ENCODE measurements around the gene TBX15.

The TBX15 gene

GRCh38 chr1:118992237-118992825 lies 4.2 kb upstream of the TBX15 start:
- H4K20me1 ChIP-seq (ENCODE audit: insufficient read depth): no peaks in the 10 kb centered on the region
- H3K4me1 ChIP-seq (ENCODE audit: low read depth, poor library complexity, severe bottlenecking): no peaks in the 10 kb centered on the region
- no peak overlapping the region for H3K27ac ChIP-seq
- no peaks in the 10 kb centered on the region for H3K27me3 ChIP-seq (ENCODE audit: insufficient read depth, low read depth)
- no peak overlapping the region for H3K4me2 ChIP-seq
- no peak for TF ChIP-seq CTCF (conservative IDR thresholded peaks at IDR 0.05; ENCODE audit: low read depth, low read length)
- H3K79me2 ChIP-seq (ENCODE audit: insufficient read depth, low read depth): no peaks in the 10 kb centered on the region
- H3K36me3 ChIP-seq (ENCODE audit: insufficient read depth): no peaks in the 10 kb centered on the region
- H2AFZ ChIP-seq (ENCODE audit: low read depth): no peak overlapping the region
- H3K9ac ChIP-seq: no peak overlapping the region
- no peak overlapping the region for H3K4me3 ChIP-seq (IDR thresholded peaks at IDR 0.05; ENCODE audit: insufficient read depth, low read depth, low read length)

DNA sequence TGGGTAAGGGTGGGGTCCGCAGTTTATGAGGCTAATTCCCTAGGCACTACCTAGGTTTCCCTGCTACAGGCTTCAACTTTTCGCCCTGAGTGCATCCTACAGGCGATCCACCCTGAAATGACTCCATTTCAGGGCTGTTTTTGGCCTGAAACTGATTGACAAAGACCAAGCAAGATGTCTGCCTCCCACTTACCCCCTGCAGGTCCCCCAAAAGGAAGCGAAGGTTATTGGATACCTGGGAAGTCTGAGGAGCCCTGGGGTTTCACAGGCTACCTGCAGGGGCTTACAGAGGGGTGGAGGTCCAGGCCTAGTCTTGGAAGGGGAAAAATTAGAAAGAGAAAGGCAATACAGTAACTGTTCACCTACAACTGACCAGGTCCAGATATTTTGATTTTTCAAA lies 3.3 kb upstream of the TBX15 start:
- Histone ChIP-seq H4K20me1 (ENCODE audit: insufficient read depth) (no peaks in the 10 kb centered on the region), H3K36me3 (ENCODE audit: insufficient read depth) (no peaks in the 10 kb centered on the region), H3K4me3 (IDR thresholded peaks at IDR 0.05; ENCODE audit: insufficient read depth, low read depth, low read length) (no peak overlapping the region), H3K9ac (no peak overlapping the region), H3K4me1 (ENCODE audit: low read depth, poor library complexity, severe bottlenecking) (no peaks in the 10 kb centered on the region), H3K4me2 (no peak overlapping the region), H3K27me3 (ENCODE audit: insufficient read depth, low read depth) (no peaks in the 10 kb centered on the region), H2AFZ (ENCODE audit: low read depth) (no peak overlapping the region), H3K79me2 (ENCODE audit: insufficient read depth, low read depth) (no peaks in the 10 kb centered on the region), H3K27ac (no peak overlapping the region)
- no peak for TF ChIP-seq CTCF (conservative IDR thresholded peaks at IDR 0.05; ENCODE audit: low read depth, low read length)

DNA sequence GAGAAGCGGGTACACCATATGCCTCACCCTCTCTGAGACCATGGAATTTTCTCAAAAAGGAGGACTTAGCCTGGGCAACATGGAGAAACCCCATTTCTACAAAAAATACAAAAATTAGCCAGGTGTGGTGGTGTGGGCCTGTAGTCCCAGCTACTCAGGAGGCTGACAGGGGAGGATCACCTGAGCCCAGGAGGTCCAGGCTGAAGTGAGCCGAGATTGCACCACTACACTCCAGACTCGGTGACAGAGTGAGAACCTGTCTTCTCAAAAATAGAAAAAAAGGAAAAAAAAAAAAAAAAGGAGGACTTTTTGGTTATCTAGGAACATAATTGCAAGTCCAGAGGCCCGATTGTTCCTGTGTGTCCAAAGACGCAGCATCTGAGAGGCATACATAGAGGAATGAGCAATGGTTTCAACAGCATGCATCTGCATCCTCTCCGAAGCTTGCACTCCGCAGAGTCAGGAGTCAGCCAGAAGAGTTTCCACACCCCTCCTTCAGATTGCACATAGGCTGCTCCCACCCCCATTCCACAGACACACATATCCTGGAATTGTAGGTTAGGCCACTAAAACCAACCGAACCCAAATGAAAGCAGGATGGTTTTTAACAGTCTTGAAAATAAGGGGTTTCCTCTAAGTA lies 2.5 kb upstream of the TBX15 start:
- Histone ChIP-seq H3K4me2 (no peak overlapping the region), H2AFZ (ENCODE audit: low read depth) (no peak overlapping the region), H3K27me3 (ENCODE audit: insufficient read depth, low read depth) (no peaks in the 10 kb centered on the region), H3K9ac (no peak overlapping the region), H3K36me3 (ENCODE audit: insufficient read depth) (no peaks in the 10 kb centered on the region), H3K4me3 (IDR thresholded peaks at IDR 0.05; ENCODE audit: insufficient read depth, low read depth, low read length) (no peak overlapping the region), H3K27ac (no peak overlapping the region), H3K4me1 (ENCODE audit: low read depth, poor library complexity, severe bottlenecking) (no peaks in the 10 kb centered on the region), H3K79me2 (ENCODE audit: insufficient read depth, low read depth) (no peaks in the 10 kb centered on the region), H4K20me1 (ENCODE audit: insufficient read depth) (no peaks in the 10 kb centered on the region)
- no peak for TF ChIP-seq CTCF (conservative IDR thresholded peaks at IDR 0.05; ENCODE audit: low read depth, low read length)

- Histone ChIP-seq H3K27ac (no peak overlapping the region), H2AFZ (ENCODE audit: low read depth) (no peak overlapping the region), H3K79me2 (ENCODE audit: insufficient read depth, low read depth) (no peaks in the 10 kb centered on the region), H3K36me3 (ENCODE audit: insufficient read depth) (no peaks in the 10 kb centered on the region), H3K4me3 (IDR thresholded peaks at IDR 0.05; ENCODE audit: insufficient read depth, low read depth, low read length) (no peak overlapping the region), H3K27me3 (ENCODE audit: insufficient read depth, low read depth) (no peaks in the 10 kb centered on the region), H3K4me2 (no peak overlapping the region), H3K4me1 (ENCODE audit: low read depth, poor library complexity, severe bottlenecking) (no peaks in the 10 kb centered on the region), H3K9ac (no peak overlapping the region), H4K20me1 (ENCODE audit: insufficient read depth) (no peaks in the 10 kb centered on the region)
- TF ChIP-seq CTCF (conservative IDR thresholded peaks at IDR 0.05; ENCODE audit: low read depth, low read length): no peak
Measured at GRCh38 chr1:118989878-118990378, 1.8 kb upstream of the TBX15 start.

Data from KMS-11 (cell line).